ENCODE measurements around the gene GAS7.
A peak's percentile ranks its signal among the peaks of the same experiment; 100 is the strongest.

The GAS7 gene

DNA sequence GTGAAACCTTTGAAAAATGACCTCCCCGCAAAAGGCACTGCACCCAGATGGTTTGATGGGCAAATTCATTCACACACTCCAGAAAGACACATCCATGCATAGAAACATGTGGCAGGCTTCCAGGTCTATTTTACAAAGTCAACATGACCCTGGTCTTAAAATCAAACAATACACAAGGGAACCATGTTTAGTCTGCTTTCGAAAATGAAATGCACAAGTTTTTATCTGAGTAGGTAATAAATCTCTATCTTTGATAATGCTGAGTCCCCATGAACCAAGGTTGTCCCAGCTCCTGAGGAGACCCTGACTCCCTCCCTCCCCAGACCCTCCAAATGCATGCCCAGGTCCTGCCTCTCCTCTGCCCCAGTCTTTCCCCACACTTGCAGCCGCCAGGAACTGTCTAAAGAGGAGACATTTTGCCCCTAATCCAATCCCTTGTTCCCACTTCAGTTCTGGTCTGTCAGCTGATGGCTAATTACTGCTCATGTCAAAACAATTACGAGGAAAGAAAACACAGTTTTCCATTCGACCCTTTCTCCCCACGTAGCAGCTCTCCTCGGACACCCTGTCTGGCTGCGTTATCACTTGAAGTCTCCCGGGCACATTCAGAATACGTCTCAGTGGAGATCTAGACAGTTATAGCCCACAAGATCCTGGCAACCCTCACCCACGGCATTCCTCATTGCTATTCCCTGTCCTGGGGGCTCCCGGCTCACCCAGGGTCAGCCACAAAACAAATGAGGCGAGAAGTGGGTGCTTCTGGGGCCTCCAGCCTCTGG is 224.5 kb downstream of the GAS7 start:
- DNase-seq = no peak

DNA sequence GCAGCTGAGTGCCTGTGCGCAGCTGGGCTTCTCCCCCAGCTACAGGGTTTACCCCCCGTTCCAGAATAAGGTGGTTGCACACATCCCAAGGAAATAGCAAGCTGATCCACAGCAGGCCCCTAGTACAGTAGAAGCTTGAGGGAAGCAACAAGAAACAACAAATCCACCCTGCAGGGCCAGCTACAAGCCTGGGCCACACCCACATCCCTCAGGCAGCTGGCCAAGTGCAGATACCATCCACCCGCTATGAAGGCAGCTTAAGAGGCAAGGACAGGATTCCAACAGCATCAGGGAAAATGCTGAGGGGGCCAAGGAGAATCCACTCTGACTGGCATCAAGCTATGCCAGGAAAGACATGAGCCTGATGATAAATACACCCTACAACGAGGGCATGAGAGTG is 226.4 kb downstream of the GAS7 start:
- no peak for DNase-seq

DNA sequence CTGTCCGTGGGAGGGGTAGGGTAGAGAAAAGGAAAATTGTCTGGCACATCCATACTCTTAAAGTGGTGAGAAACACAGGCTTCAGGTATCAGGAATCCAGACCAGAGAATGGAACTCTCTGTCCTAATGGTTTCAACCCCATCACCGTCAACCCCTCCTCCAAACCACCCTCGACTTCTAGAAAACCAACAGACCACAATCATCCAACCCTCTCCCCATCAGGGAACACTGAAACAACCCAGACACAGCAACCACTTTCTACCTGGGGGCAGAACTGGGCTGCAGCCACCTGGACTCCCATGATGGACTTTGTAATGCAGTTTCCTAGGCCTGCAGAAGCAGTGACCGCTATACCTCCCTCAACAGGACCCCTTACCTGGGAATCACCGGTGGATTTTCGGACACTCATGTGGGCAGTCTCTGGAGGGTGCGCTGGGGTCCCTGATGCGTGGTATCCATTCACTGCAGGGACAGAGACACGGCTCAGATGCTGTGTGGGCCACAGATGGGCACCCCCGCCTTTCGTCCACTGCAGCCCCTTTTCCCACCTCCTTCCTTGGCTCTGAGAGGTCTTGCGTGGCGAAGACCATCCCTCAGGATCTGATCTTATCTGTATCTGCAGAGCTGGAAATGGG is 229.0 kb downstream of the GAS7 start:
- DNase-seq = no peak

DNA sequence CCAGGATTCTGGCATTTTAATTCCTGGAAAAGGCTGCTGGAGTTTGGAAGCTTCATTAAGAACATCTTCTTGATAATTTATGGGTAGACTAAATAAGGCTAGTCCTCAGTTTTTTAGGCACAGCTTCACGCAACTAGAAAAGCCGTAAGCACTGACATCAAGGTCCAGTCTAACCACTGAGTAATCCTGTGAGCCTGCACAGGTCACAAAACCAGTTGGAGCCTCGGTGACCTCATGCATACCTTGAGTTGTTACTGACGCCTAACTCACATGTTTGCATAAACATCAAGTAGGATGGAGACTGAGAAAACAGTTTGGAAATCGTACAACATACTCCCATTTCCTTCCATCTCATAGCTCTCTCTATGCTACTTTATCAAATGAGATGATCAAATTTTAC is 229.5 kb downstream of the GAS7 start:
- no peak for DNase-seq

DNA sequence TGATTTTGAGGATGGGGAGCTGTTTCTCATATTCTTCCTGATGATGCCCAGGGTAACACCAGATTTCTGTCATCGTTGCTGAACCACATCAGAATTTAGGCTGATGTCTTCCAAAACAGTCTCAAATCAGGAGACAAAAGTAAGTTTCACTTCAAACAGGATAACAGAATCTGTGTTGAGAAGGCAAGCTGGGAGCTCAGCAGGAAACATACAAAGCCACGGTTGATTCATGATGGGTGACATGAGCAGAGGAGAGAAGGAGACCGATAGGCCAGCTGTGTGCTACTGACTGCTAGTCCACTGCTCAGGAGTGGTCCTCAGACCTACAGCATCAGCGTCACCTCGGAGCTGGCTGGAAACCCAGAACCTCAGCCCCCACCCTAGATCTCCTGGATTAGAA is 230.4 kb downstream of the GAS7 start:
- DNase-seq = no peak

DNA sequence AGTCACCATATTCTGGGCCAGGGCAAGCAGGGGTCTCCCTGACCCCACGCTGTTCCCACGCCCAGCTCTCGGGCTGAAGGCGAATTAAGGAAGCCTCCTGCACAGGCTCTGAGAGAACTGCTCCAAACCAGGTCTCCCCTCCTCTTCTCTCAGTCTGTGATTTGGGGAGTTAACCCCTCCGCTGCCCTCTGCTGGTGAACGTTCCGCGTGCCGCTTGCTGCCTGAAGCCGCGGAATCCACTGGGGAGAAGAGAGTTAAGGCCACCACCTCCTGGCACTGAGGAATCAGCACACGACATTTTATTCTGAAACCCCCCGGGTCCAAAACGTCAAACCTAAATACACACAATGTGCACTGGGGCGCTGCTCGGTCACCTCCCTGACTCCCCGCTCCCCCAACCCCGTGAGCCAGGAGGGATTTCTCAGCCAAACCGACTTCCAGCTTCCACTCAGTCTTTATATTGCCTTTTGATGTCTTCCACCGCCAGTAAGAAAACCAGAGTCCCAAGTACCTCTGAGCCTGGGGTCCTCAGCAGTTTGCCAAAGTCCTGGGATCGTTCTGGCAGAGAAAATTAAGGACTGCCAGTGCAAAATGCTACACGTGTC is 238.9 kb downstream of the GAS7 start:
- peak; percentile 72 for DNase-seq

DNA sequence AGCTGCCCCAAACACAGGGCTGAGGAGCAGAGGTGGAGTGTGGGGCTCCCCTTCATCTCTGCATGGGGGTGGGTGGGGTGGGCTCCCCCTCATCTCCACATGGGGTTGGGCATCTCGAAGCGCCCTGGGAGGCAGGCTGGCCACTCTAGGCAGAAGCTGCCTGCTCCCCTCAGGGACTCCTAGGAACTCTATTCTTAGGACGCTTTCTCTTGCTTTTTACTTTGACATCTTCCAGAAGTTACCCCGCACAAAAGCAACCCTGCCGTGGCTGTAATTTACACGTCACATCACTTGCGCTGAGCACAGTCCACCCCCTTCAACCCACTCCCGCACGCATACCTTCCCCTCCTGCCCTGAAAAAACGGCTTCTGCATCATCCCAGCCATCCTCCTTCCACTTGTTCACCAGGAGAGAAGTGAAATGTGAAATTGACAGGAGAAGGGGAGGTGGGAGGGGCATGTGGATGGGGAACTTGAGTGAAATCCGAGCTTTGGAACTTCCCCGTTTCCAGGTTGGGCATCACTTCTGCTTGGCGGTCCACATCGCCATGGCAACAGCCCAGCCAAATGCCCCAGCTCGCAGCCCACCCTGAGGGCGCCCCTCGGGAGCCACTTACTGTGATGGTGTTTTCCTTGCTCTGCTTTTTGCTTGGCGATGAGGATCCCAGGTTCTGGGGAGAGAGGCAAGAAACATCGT is 239.7 kb downstream of the GAS7 start:
- DNase-seq = no peak

DNA sequence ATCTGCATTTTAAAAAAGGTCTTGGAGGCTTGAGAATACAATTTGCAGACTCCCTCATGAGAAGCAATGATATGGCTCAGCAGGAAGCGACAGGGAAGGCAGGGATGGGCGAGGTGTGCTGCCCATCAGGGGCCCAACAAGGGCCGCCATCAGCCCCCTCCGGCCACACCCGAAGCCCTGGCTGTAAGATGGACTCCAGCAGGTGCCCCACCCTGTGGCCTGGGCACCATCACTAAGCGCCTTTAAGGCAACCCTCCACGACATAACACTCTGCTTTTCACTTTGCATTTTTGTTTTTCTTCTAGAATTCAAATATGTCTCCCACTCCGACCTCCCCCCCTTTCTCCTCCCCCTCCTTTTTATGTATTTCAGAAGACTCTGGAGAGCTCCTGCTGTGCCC is 241.2 kb downstream of the GAS7 start:
- DNase-seq = no peak

DNA sequence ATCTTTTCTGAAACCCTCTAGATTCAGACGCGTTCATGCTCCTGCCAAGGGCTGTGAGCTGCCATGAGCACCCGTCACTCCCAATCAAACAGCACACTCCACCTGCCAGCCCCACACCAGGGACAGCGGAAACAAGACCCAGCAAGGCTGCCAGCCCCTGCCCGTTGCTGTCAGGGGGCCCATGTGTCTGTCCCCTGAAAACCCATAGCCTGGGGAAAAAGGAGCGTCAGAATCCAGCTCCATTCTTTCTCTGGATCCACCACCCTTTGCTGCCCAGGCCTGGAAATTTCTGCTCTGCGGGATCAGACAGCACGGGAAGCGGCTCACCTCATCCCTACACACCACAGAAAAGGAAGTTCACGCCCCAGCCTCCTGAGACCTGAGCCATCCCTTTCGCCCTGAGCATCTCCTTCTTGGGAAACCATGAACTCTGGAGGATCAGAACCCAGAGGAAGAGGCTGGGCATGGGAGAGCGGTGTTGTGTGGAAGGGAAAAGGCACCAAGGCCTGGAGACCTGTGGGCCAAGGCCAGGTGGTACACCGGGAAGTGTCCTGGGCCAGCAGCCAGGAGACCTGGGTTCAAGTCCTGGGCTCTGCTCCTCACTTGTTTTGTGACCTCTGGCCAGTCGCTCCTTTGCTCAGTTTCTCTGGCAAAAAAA is 241.8 kb downstream of the GAS7 start:
- no peak for DNase-seq

DNA sequence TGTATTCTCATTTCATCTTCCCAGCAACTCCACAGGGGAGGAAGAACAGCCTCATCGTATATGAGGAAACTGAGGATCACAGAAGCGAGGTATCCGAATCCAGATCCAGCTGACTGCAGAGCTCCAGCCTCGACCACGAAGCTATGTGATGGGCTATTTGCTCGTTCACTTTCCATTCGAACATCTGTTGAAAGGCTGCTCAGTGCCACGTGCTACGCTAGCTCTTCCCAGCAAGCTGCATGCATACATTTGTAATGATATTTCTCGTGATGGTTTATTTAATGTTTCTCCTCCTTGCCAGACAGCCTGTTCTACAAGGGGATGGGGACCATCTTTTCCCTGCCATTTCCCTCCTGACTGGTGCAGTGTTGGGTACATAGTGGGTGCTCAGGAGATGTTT is 244.9 kb downstream of the GAS7 start:
- no peak for DNase-seq

DNA sequence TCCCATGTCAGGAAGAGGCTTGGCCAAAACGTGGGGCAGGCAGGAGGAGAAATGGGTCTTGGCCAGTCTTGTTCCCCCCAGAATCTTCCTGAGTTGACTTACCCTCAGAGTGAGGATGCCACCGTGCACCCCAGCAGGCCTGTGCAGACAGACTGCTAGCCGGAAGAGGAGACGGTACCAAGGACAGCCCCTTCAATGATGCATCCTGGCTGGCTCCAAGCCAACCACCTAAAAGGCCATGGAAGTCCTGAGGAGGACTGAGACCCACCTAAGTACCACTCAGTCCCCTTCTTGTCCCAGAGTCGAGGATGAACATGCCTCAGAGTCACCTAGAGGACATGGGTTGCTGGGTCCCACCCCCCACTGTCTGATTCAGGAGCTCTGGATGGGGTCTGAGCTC is 246.6 kb downstream of the GAS7 start:
- no peak for DNase-seq

DNA sequence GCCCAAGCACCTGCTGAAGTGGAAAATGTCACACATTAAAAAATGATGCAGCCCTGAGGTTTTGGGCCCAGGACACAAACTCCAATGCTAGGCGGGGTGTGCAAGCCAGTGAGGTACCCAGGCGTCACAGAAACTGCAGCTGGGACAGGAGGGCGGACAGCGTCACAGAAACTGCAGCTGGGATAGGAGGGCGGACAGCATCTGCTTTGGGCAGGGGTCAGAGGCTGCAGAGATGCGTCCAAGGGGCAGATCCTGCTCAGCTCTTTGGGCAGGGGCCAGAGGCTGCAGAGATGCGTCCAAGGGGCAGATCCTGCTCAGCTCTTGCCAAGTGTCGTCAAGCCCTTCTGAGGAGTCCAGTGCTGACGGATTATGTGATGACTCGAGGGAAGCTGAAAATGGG is 249.5 kb downstream of the GAS7 start:
- DNase-seq = no peak

DNA sequence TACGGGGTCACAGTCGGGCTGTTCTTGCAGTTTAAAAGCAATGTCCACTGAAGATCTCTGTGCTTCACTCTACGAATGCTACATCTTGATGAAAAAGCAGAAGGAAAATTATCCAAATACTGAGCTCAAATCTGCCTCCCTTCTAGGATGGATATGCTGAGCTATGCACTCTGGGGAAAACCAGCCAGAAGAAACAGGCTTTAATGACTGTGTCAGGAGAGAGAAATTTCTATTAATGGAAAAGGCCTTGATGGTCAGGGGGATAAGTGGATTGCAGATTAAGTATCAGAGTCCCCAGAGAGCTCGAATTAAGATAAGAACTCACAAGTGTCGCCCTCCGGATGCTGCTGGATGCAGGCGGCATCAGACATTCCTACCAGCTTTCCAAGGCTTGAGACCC is 253.7 kb downstream of the GAS7 start:
- DNase-seq = no peak

DNA sequence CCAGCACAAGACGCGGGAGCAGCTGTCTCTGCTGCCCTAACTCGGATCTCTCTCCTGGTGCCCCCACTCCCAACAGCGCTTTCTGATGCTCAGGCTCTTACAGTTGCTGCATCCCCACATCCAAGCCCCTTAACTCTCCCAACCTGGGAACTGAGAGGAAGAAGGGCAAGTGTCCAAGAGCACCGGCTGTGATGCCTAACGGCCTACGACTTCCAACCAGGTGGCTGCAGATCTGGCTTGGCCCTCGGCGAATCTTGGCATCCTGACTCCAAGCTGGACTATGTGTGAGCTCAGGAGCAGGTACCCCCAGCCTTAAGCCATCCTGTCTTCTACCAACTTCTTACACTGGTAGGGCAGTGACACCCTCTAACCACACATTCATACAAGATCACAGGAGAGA is 255.1 kb downstream of the GAS7 start:
- DNase-seq = no peak

DNA sequence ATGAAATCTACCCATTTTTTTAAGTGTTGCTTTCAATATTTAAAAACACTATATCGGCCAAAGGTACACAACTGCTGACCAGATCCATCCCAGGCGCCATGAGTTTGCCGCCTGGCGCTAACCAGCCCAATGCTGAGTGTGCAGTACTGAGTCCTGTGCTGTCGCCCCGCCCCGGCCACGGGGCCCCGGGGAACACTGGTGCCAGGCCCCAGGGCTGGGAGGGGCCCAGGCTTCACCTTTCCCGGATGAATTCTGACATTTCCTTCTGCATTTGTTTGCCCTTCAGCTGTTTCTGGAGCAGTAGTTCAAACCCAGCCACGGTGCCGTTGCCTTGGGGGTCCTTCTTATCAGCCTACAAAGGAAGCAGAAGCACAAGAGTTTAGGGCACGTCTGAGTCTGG is 255.5 kb downstream of the GAS7 start:
- DNase-seq = no peak

DNA sequence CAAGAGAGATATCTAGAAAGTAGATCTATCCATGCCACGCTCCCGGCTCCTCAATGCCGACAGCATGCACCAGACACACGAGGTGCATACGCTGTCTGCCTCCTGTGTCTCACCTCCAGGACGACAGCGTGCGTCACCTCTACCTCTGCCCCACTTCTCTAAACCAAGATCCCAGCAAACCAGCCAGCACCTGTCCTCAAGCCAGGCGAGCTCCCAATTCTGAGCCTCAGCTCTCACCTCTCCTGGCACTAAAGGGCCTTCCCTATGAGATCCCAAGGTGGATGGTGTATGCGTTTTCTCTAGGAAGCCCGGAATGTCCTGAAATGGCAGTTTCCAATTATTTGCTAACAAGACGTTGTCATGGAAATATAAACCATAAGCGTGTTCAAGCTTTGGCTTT is 257.1 kb downstream of the GAS7 start:
- DNase-seq = no peak

DNA sequence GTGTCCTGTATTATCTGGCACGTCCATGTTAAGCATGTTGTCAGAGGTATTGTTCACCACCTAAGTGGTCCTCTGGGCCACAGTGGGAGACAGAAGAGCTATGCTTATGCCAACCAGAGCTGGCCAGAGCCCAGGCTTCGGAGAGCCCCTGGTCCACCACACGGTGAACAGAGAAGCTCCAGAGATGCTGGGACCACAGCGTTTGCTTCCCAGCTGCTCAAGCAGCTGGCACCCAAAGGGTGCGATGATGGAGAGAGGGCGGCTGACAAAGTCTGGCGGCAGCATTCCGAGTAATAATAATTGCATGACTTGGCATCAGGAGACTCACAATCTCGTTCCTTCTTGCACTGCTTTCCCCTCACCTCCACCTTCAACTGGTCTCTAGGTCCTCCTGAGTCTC is 257.6 kb downstream of the GAS7 start:
- no peak for DNase-seq

DNA sequence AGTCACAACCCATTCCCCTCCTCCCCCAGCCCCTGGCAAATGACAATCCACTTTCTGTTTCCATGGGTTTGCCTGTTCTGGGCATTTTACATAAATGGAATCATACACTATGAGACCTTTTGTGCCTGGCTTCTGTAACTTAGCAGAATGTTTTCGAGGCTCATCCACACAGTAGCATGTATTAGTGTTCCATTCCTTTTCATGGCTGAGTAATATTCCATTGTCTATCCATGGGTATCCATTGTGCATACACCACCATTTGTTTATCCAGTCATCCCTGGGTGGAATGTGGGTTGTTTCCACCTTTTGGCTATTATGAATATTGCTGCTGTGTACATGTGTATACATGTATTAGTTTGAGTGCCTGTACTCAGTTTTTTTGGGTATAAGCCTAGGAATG is 259.6 kb downstream of the GAS7 start:
- no peak for DNase-seq

DNA sequence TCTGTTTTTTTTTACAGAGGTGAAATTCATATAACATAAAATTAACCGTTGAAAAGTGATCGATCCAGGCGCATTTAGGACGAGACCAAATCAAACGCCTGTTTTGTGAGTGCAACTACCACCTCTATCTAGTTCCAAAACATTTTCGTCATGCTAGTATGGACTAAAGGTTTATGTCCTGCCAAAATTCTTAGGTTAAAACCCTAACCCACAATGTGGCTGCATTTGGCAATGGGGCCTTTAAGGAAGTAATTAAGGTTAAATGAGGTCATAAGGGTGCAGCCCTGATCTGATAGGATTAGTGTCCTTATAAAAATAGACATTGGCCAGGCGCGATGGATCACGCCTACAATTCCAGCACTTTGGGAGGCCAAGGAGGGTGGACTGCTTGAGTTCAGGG is 260.5 kb downstream of the GAS7 start:
- no peak for DNase-seq

DNA sequence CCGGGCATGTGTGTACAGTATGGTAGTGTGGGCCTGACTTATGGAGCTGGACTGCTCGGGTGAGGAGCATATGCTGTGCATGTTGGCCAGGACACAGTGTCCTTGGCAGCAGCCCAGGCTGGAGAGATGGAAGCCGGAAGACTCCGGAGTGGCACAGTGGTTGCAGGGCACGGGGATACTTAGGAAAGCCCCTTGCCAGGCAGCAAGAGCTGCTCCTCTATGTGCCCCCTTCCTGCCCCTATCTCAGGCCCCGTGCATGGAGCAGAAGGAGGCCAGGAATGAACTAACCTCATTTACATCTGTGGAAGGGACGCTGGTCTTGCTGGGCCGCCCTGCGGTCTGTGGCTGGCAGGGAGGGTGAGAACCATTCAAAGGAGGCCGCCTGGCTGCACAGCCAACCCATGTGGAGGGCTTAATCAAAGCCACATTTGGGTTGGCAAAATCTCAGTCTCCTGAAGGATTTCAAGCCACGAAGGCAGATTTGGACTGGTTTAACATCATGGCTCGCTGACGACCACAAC is 261.1 kb downstream of the GAS7 start:
- DNase-seq = no peak

DNA sequence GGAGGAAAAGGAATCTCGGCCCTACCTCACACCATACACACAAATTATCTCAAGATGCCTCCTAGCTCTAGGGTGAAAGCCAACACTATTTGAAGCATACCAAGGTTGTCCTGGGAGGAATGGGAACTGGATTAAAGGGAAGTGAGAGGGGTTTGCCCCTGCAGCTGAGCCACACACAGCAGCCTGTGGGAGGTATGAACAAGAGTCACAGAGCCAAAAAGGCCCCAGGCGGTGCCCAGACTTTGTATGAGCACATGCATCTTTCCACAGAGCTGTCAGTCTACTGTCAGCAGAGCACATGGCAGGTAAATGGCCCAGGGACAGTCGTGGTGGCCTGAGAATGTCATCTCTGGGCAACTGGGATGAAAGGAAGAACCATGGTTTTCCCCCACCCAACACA is 262.3 kb downstream of the GAS7 start:
- DNase-seq = no peak

DNA sequence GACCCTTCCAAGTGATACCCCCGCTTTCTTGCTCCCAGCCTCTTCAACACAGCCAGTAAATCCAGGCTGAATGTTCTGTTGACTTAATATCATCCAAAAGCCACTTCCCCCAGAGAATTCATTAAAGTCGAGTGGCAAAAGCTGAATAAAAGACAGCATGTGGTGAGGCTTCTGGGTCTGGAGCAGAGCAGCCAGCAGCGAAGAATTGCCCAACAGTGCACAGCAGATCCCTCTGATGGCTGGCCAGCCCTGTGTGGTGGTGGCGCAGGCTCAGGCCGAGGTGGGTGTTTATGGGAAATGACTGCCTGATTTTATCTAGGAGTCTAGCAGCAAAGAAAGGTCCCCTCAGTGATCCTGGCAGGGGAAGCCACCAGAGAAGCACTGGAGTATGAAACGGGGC is 263.0 kb downstream of the GAS7 start:
- DNase-seq = no peak

DNA sequence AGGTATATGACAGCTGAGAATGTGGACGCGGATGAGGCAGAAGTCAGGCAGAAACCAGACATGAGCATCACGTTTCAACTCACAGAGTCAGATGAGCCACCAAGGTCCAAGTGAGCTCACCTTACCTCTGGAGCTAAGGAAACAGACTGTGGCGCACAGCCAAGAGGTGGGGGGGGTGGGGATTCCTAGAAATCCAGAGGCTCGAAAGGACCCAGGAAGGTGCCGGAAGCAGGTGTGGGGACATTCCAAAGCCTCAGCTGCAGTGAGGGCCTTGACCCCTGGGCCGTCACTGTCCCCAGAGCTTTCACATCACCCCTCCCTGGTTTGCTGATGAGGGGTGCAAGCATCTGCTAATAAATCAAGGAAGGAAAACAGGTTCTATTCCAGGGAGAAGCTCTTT is 264.1 kb downstream of the GAS7 start:
- no peak for DNase-seq

Measured in stimulated activated CD8-positive, alpha-beta memory T cell treated with anti-CD3 and anti-CD28 coated beads, Interleukin-4, amount 100 ng/mL, for 48 hours (primary cell).